ENCODE data around the gene AP1AR. TPM values are rescaled to one million over a fixed set of nuclear protein-coding genes. Genes with fewer than 3 reads are reported as not detected.
A peak's percentile ranks its signal among the peaks of the same experiment; 100 is the strongest.
"Not testable (repeated sequence)": the region's sequence is repeated elsewhere in the genome, so short reads cannot be mapped to it uniquely, and the experiment has no call there.

Gene AP1AR
- total RNA-seq, 4 donors from 2014 or later: 13.4 to 22.7 (median 15.6) TPM

- no peak overlapping the region for H3K4me3 ChIP-seq
- H3K4me1 ChIP-seq: peaks cover 42% of the 10 kb centered on the region
- TF ChIP-seq CTCF (IDR thresholded peaks at IDR 0.05): no peak
- no peak for TF ChIP-seq EP300 (IDR thresholded peaks at IDR 0.05)
- no peak for TF ChIP-seq POLR2A (IDR thresholded peaks at IDR 0.05)
- TF ChIP-seq POLR2AphosphoS5 (IDR thresholded peaks at IDR 0.05): no peak
- 78% methylated on average over 7 of the region's 7 CpGs for WGBS
- no peaks in the 10 kb centered on the region for H3K36me3 ChIP-seq
- H3K9me3 ChIP-seq: no peaks in the 10 kb centered on the region
- no peak for DNase-seq (ENCODE audit: low spot score in 2 of 2)
- no peak overlapping the region for H3K27ac ChIP-seq
- H3K27me3 ChIP-seq: no peaks in the 10 kb centered on the region
Measured at GRCh38 chr4:112279882-112280315, 48.3 kb downstream of the AP1AR start.

- TF ChIP-seq CTCF (IDR thresholded peaks at IDR 0.05): no peak
- TF ChIP-seq EP300 (IDR thresholded peaks at IDR 0.05): no peak
- Histone ChIP-seq H3K27ac (no peak overlapping the region), H3K4me3 (no peak overlapping the region), H3K4me1 (peaks cover 42% of the 10 kb centered on the region), H3K9me3 (no peaks in the 10 kb centered on the region), H3K27me3 (no peaks in the 10 kb centered on the region), H3K36me3 (no peaks in the 10 kb centered on the region)
- 75% methylated on average over 5 of the region's 5 CpGs for WGBS
- no peak for DNase-seq (ENCODE audit: low spot score in 2 of 2)
Measured at GRCh38 chr4:112280386-112281056, 48.9 kb downstream of the AP1AR start.

- peaks cover 37% of the 10 kb centered on the region for H3K4me1 ChIP-seq
- not testable (repeated sequence) for H3K4me3 ChIP-seq; H3K27me3 ChIP-seq; H3K9me3 ChIP-seq; H3K36me3 ChIP-seq; DNase-seq (ENCODE audit: low spot score in 2 of 2); H3K27ac ChIP-seq
- WGBS: 96% methylated on average over 2 of the region's 2 CpGs
Measured at GRCh38 chr4:112281895-112282398, 50.4 kb downstream of the AP1AR start.

DNA sequence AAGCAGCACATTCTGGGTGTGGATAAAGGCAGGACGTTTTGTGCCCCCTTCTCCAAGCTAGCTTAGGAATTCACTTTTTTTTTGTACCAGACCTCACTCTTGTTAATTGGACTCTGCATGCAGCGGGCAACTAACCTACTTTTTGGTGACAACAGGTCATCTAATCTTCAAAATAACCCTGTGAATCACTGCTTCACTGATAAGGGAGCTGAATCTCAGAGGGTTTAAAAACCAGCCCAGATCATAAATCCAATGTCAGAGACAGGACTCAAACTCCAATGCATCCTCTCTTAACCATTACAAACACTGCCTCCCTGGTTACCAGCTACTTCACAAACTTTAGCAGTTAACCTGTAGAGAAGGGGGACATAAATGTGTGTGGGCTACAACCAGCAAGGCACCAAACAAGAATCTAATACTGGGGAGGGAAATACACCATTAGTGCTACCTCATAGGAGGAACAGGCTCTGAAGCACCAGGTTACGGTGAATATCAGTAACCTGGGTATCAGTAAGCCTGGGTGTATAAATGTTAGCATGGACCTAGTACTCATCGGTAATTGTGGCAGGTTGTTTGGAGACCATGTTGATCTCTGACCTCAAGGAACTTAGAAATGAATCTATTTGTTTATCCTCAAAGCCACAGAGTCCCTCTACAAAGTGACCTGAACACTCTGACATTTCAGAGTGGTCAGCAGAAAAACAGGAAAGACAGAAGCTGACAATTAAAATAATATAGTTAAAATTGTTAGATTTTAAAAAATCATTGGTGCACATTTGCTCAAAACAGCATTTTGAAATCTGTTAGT is 51.5 kb downstream of the AP1AR start:
- Histone ChIP-seq H3K4me3 (no peak overlapping the region), H3K36me3 (no peaks in the 10 kb centered on the region), H3K9me3 (no peaks in the 10 kb centered on the region), H3K4me1 (peaks cover 29% of the 10 kb centered on the region), H3K27me3 (no peaks in the 10 kb centered on the region), H3K27ac (no peak overlapping the region)
- no peak for DNase-seq (ENCODE audit: low spot score in 2 of 2)
- no peak for TF ChIP-seq POLR2AphosphoS5 (IDR thresholded peaks at IDR 0.05)
- no peak for TF ChIP-seq POLR2A (IDR thresholded peaks at IDR 0.05)
- no peak for TF ChIP-seq EP300 (IDR thresholded peaks at IDR 0.05)
- no peak for TF ChIP-seq CTCF (IDR thresholded peaks at IDR 0.05)
- 84% methylated on average over 4 of the region's 4 CpGs for WGBS

- TF ChIP-seq CTCF (IDR thresholded peaks at IDR 0.05) (no peak), POLR2AphosphoS5 (IDR thresholded peaks at IDR 0.05) (no peak), POLR2A (IDR thresholded peaks at IDR 0.05) (no peak), EP300 (IDR thresholded peaks at IDR 0.05) (no peak)
- no peaks in the 10 kb centered on the region for H3K9me3 ChIP-seq
- H3K4me1 ChIP-seq: peaks cover 24% of the 10 kb centered on the region
- DNase-seq (ENCODE audit: low spot score in 2 of 2): no peak
- H3K4me3 ChIP-seq: peak overlapping the region; percentile 78
- H3K27ac ChIP-seq: peak overlapping the region; percentile 76
- no peaks in the 10 kb centered on the region for H3K36me3 ChIP-seq
- no peaks in the 10 kb centered on the region for H3K27me3 ChIP-seq
- 5% methylated on average over 6 of the region's 6 CpGs for WGBS
Measured at GRCh38 chr4:112284166-112284565, 52.6 kb downstream of the AP1AR start.

Measured in suprapubic skin (tissue), 4 donors.